Astrocyte of the cerebellum (primary cell): ENCODE results near the gene SIPA1L3.

ENCODE experiments used
- DNase-seq: peaks from one replicate; pipeline ENCODE4 v3.0.0-alpha.2; 2011; ENCODE audit warnings: low read depth
- H3K4me3 ChIP-seq: 2 replicates; pipeline ENCODE4 v1.5.1; 2011; ENCODE audit warnings: mild to moderate bottlenecking, low read depth, low read length, moderate library complexity
- in situ Hi-C: cut with HindIII; loops from 2 replicates; pipeline ENCODE4 v1.10.0; 2017; ENCODE audit warnings: low sequenced_read_pairs
- TF ChIP-seq, protein P1 (sequence below): IDR thresholded peaks from 2 replicates; pipeline ENCODE4 v1.5.1; 2012; ENCODE audit warnings: low read length, low read depth, moderate library complexity, mild to moderate bottlenecking; ENCODE audit errors: missing control alignments

The SIPA1L3 gene

GRCh38 chr19:38209671-38210457 lies 302.9 kb downstream of the SIPA1L3 start:
- H3K4me3 ChIP-seq = no peak overlapping the region
- in situ Hi-C loops = no loop called here
- DNase-seq = no peak
- TF ChIP-seq, protein P1, sequence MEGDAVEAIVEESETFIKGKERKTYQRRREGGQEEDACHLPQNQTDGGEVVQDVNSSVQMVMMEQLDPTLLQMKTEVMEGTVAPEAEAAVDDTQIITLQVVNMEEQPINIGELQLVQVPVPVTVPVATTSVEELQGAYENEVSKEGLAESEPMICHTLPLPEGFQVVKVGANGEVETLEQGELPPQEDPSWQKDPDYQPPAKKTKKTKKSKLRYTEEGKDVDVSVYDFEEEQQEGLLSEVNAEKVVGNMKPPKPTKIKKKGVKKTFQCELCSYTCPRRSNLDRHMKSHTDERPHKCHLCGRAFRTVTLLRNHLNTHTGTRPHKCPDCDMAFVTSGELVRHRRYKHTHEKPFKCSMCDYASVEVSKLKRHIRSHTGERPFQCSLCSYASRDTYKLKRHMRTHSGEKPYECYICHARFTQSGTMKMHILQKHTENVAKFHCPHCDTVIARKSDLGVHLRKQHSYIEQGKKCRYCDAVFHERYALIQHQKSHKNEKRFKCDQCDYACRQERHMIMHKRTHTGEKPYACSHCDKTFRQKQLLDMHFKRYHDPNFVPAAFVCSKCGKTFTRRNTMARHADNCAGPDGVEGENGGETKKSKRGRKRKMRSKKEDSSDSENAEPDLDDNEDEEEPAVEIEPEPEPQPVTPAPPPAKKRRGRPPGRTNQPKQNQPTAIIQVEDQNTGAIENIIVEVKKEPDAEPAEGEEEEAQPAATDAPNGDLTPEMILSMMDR = no peak

DNA sequence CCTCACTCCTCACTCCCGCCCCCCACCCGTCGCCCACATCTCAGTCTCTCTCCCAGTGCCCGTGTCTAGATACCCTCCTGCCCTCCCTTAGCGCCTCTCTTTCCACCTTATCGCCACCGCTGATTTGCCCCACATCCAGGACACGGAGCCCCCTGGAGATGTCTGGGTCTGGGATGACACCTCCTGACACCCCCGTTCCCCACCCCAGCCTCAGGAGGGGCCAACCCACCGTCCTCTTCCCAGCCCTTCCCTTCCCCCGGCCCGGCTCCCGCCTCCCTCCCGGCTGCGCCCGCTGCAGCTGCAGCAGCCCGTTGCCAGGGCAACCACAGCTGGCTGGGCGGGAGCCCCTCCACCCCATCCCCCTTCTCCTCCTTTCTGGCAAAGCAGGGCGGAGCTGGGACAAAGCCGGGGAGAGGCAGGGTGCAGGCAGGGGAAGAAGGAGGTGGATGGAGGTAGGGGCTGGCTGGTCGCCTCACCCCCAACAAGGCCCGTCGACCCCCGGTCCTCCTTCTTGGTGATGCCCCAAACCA lies 303.5 kb downstream of the SIPA1L3 start:
- TF ChIP-seq, protein P1 = no peak
- in situ Hi-C loops = no loop called here
- DNase-seq = no peak
- no peak overlapping the region for H3K4me3 ChIP-seq

DNA sequence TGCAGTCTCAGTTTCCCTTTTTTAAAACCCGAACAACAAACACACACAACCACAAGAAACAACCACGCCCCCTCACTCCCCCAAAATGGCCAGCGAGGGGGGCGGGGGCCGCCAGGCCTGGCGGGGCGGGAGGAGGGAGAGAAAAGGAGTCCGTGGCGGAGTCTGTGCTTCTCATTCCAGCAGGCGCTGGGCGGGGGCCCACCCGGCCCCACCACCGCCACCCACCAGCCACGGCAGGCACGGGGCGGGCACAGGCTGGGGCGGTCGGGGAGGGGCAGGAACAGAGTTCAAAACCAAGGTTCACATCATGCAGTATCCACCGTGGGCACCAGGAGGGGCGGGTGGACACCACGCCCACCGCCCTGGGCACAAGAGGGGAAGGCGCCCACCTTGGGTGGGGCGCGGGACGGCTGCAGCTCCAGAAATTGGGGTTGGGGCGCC lies 304.2 kb downstream of the SIPA1L3 start:
- no peak for DNase-seq
- no peak overlapping the region for H3K4me3 ChIP-seq
- TF ChIP-seq, protein P1 = peak; percentile 21
- in situ Hi-C loops = no loop called here

GRCh38 chr19:38211766-38212165 lies 304.8 kb downstream of the SIPA1L3 start:
- no peak overlapping the region for H3K4me3 ChIP-seq
- TF ChIP-seq, protein P1 = no peak
- in situ Hi-C loops = no loop called here
- no peak for DNase-seq

- no peak overlapping the region for H3K4me3 ChIP-seq
- DNase-seq = no peak
- TF ChIP-seq, protein P1 = no peak
- in situ Hi-C loops = no loop called here
These were observed 306.5 kb downstream of the SIPA1L3 start for GRCh38 chr19:38213469-38213868.

DNA sequence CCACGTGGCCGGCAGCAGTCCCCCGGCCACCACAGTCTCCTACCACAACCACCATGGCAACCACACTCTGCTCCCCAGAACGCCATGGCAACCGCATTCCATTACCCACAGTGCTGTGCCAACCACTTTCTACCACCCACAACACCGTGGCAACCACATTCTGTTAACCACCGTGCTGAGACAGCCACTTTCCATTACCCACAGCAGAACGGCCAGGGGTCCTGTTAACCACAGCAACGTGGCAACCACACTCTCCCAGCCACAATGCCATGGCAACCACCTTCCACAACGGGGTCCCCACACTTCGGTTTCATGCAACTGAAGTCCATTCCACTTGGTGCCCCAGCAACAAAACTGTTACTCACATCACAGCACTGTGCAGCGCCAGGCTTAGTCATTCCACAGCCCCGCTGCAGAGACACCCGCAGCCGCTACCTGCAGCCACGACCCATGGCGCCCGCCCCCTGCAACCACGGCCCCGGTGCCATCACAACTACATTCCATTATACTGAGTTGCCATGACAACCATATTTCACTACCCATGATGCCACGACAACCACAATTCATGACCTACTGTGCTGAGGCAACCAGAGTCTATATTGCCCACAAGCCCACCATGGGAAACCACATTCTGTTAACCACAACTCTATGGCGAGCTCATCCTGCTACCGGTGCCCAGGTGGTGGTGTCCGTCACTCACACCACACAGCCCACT lies 307.1 kb downstream of the SIPA1L3 start:
- H3K4me3 ChIP-seq = no peak overlapping the region
- in situ Hi-C loops = no loop called here
- DNase-seq = peak; percentile 93
- TF ChIP-seq, protein P1 = no peak
